ENCODE measurements around the gene HOXD3.

HOXD3 gene

GRCh38 chr2:176159663-176160250, 2.6 kb downstream of the HOXD3 start:
- H3K4me3 ChIP-seq (ENCODE audit: low read depth, low read length), result no peak overlapping the region
- TF ChIP-seq CTCF (IDR thresholded peaks at IDR 0.05; ENCODE audit: borderline replicate concordance, insufficient read depth, low read depth, low read length), result no peak

- no peak for TF ChIP-seq CTCF (IDR thresholded peaks at IDR 0.05; ENCODE audit: borderline replicate concordance, insufficient read depth, low read depth, low read length)
- no peak overlapping the region for H3K4me3 ChIP-seq (ENCODE audit: low read depth, low read length)
Observed at GRCh38 chr2:176160251-176160985, 3.3 kb downstream of the HOXD3 start.

- H3K4me3 ChIP-seq (ENCODE audit: low read depth, low read length), result no peak overlapping the region
- TF ChIP-seq CTCF (IDR thresholded peaks at IDR 0.05; ENCODE audit: borderline replicate concordance, insufficient read depth, low read depth, low read length), result no peak
Observed at GRCh38 chr2:176160986-176161824, 4.1 kb downstream of the HOXD3 start.

GRCh38 chr2:176161825-176162626, 4.9 kb downstream of the HOXD3 start:
- TF ChIP-seq CTCF (IDR thresholded peaks at IDR 0.05; ENCODE audit: borderline replicate concordance, insufficient read depth, low read depth, low read length), result no peak
- H3K4me3 ChIP-seq (ENCODE audit: low read depth, low read length), result no peak overlapping the region

- H3K4me3 ChIP-seq (ENCODE audit: low read depth, low read length), result no peak overlapping the region
- no peak for TF ChIP-seq CTCF (IDR thresholded peaks at IDR 0.05; ENCODE audit: borderline replicate concordance, insufficient read depth, low read depth, low read length)
Observed at GRCh38 chr2:176162911-176163671, 6.0 kb downstream of the HOXD3 start.

GRCh38 chr2:176163672-176164056, 6.6 kb downstream of the HOXD3 start:
- no peak overlapping the region for H3K4me3 ChIP-seq (ENCODE audit: low read depth, low read length)
- TF ChIP-seq CTCF (IDR thresholded peaks at IDR 0.05; ENCODE audit: borderline replicate concordance, insufficient read depth, low read depth, low read length), result no peak
